BE2C (cell line): Measurements from ENCODE around the gene C1QTNF6.

Experiments used
- DNase-seq: peaks from one replicate; pipeline ENCODE4 v3.0.0-alpha.2; 2020
- H3K27me3 ChIP-seq: fragments of 250-450 bp; sonication (Bioruptor Pico); 2 replicates; pipeline ENCODE4 v1.5.1; 2020; ENCODE audit warnings: mild to moderate bottlenecking
- H3K36me3 ChIP-seq: fragments of 250-450 bp; sonication (Bioruptor Pico); 2 replicates; pipeline ENCODE4 v1.5.1; 2020; ENCODE audit warnings: mild to moderate bottlenecking
- H3K4me1 ChIP-seq: fragments of 250-450 bp; sonication (Bioruptor Pico); 2 replicates; pipeline ENCODE4 v1.5.1; 2020
- H3K4me3 ChIP-seq: 2 replicates; pipeline ENCODE4 v1.5.1; 2011; ENCODE audit warnings: low read depth, low read length
- H3K9me3 ChIP-seq: fragments of 250-450 bp; sonication (Bioruptor Pico); 2 replicates; pipeline ENCODE4 v1.5.1; 2020
- TF ChIP-seq, protein P1 (sequence below): IDR thresholded peaks from 2 replicates; pipeline ENCODE4 v1.5.1; 2012; ENCODE audit warnings: mild to moderate bottlenecking, low read depth, low read length

Gene C1QTNF6

DNA sequence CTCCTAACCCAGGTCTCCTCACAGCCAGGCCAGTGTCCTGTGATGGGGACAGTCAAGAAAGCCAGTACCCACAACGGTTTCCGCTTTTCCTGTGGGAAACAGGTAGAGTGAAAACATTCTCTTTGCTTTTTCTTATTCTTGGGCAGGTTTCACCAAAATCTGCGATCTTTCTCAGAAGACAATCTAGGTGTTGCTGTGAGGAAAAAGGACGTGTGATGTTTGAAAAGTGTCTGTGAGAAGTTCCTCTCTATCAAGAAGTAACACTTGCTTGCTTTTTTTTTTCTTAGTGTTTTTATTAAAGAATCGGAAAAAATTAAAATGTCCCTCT lies 29.1 kb downstream of the C1QTNF6 start:
- Histone ChIP-seq H3K9me3 (no peaks in the 10 kb centered on the region), H3K27me3 (no peaks in the 10 kb centered on the region), H3K36me3 (no peaks in the 10 kb centered on the region), H3K4me3 (no peak overlapping the region), H3K4me1 (no peaks in the 10 kb centered on the region)
- TF ChIP-seq, protein P1, sequence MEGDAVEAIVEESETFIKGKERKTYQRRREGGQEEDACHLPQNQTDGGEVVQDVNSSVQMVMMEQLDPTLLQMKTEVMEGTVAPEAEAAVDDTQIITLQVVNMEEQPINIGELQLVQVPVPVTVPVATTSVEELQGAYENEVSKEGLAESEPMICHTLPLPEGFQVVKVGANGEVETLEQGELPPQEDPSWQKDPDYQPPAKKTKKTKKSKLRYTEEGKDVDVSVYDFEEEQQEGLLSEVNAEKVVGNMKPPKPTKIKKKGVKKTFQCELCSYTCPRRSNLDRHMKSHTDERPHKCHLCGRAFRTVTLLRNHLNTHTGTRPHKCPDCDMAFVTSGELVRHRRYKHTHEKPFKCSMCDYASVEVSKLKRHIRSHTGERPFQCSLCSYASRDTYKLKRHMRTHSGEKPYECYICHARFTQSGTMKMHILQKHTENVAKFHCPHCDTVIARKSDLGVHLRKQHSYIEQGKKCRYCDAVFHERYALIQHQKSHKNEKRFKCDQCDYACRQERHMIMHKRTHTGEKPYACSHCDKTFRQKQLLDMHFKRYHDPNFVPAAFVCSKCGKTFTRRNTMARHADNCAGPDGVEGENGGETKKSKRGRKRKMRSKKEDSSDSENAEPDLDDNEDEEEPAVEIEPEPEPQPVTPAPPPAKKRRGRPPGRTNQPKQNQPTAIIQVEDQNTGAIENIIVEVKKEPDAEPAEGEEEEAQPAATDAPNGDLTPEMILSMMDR: no peak
- DNase-seq: no peak

DNA sequence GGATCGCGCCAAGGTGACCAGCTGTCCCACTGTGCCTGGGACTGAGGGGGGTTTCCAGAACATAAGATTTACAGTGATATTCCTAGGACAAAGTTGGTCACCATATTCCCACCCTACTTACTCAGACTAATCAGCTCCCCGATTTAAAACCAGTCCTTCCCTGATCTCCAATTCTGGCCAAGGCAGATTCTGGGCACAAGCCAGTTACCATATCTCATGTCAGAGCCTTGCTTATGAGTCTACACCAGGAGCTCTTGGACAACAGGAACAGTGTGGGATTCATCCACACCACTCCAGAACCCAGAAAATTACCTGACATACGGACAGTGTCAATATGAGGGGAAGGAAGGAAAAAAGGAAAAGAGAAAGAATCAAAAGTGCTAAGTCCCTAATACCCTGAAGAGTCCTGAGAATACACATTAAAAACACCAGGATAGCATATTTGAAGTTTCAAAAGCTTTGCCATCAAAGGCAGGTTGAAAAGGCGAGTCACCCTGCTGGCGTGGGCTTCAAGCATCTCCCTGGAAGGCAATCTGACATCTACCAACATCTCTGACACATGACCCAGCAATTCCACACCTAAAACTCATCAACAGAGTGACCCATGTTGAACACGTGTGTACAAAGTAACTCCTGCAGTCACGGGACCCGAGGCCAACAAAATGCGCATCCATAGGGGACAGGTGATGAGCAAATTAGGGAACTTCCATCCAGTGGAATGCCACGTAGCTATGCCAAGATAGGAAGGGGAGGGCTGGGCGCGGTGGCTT lies 30.3 kb downstream of the C1QTNF6 start:
- Histone ChIP-seq H3K36me3 (no peaks in the 10 kb centered on the region), H3K9me3 (no peaks in the 10 kb centered on the region), H3K4me3 (no peak overlapping the region), H3K4me1 (no peaks in the 10 kb centered on the region), H3K27me3 (no peaks in the 10 kb centered on the region)
- TF ChIP-seq, protein P1: no peak
- DNase-seq: no peak

GRCh38 chr22:37156686-37157435 lies 31.2 kb downstream of the C1QTNF6 start:
- Histone ChIP-seq H3K4me3 (no peak overlapping the region), H3K4me1 (no peaks in the 10 kb centered on the region)

GRCh38 chr22:37155971-37156370 lies 32.1 kb downstream of the C1QTNF6 start:
- no peaks in the 10 kb centered on the region for H3K27me3 ChIP-seq
- no peak for DNase-seq
- no peaks in the 10 kb centered on the region for H3K36me3 ChIP-seq
- H3K9me3 ChIP-seq: no peaks in the 10 kb centered on the region
- H3K4me3 ChIP-seq: no peak overlapping the region
- H3K4me1 ChIP-seq: no peaks in the 10 kb centered on the region
- TF ChIP-seq, protein P1: no peak

More at GRCh38 chr22:37156686-37157435, 31.2 kb downstream of the C1QTNF6 start:
- TF ChIP-seq, protein P1: no peak
- H3K27me3 ChIP-seq: no peaks in the 10 kb centered on the region
- no peak for DNase-seq
- no peaks in the 10 kb centered on the region for H3K9me3 ChIP-seq
- H3K36me3 ChIP-seq: no peaks in the 10 kb centered on the region

- no peaks in the 10 kb centered on the region for H3K36me3 ChIP-seq
These were observed 32.9 kb downstream of the C1QTNF6 start for GRCh38 chr22:37154925-37155712.

More at GRCh38 chr22:37154925-37155712, 32.9 kb downstream of the C1QTNF6 start:
- TF ChIP-seq, protein P1: no peak
- H3K4me3 ChIP-seq: no peak overlapping the region
- H3K4me1 ChIP-seq: no peaks in the 10 kb centered on the region
- H3K9me3 ChIP-seq: no peaks in the 10 kb centered on the region
- H3K27me3 ChIP-seq: no peaks in the 10 kb centered on the region
- no peak for DNase-seq
